ENCODE results near the gene KRTAP12-2.

GRCh38 chr21:44671911-44672310, 5.2 kb upstream of the KRTAP12-2 start:
- no peak for TF ChIP-seq CTCF (IDR thresholded peaks at IDR 0.05)
- TF ChIP-seq POLR2A (IDR thresholded peaks at IDR 0.05): no peak
- no peak for TF ChIP-seq POLR2AphosphoS5 (IDR thresholded peaks at IDR 0.05)
